Skeletal muscle cell (primary cell): ENCODE results near the gene GSTA5.
A peak's percentile ranks its signal among the peaks of the same experiment; 100 is the strongest.
"Not testable (repeated sequence)": the region's sequence is repeated elsewhere in the genome, so short reads cannot be mapped to it uniquely, and the experiment has no call there.

Experiments used
- DNase-seq: peaks from one replicate; pipeline ENCODE4 v3.0.0-alpha.2; 2010; ENCODE audit warnings: low read depth
- H3K4me3 ChIP-seq: 2 replicates; pipeline ENCODE4 v1.5.1; 2011; ENCODE audit warnings: low read depth, mild to moderate bottlenecking, control low read depth, low read length, moderate library complexity

Gene GSTA5

GRCh38 chr6:52801188-52801841 is 39.3 kb downstream of the GSTA5 start:
- H3K4me3 ChIP-seq: no peak overlapping the region
- DNase-seq: no peak

- DNase-seq, H3K4me3 ChIP-seq: not testable (repeated sequence)
Observed at GRCh38 chr6:52799272-52799671, 41.3 kb downstream of the GSTA5 start.

- H3K4me3 ChIP-seq, DNase-seq: not testable (repeated sequence)
Observed at GRCh38 chr6:52794366-52794765, 46.2 kb downstream of the GSTA5 start.

- H3K4me3 ChIP-seq: no peak overlapping the region
- no peak for DNase-seq
Observed at GRCh38 chr6:52790861-52791260, 49.8 kb downstream of the GSTA5 start.

- peak; percentile 0 for DNase-seq
- not testable (repeated sequence) for H3K4me3 ChIP-seq
Observed at GRCh38 chr6:52789658-52790057, 51.0 kb downstream of the GSTA5 start.

GRCh38 chr6:52788478-52788877 is 52.1 kb downstream of the GSTA5 start:
- H3K4me3 ChIP-seq: no peak overlapping the region
- DNase-seq: no peak

- H3K4me3 ChIP-seq: no peak overlapping the region
- DNase-seq: no peak
Observed at GRCh38 chr6:52787917-52788316, 52.7 kb downstream of the GSTA5 start.

- no peak for DNase-seq
Observed at GRCh38 chr6:52786249-52786956, 54.2 kb downstream of the GSTA5 start.

GRCh38 chr6:52782696-52783274 is 57.8 kb downstream of the GSTA5 start:
- not testable (repeated sequence) for DNase-seq, H3K4me3 ChIP-seq

More at GRCh38 chr6:52786249-52786956, 54.2 kb downstream of the GSTA5 start:
- H3K4me3 ChIP-seq: no peak overlapping the region

- H3K4me3 ChIP-seq, DNase-seq: not testable (repeated sequence)
Observed at GRCh38 chr6:52782209-52782608, 58.4 kb downstream of the GSTA5 start.
